ENCODE measurements around the gene PPM1G.

PPM1G gene

DNA sequence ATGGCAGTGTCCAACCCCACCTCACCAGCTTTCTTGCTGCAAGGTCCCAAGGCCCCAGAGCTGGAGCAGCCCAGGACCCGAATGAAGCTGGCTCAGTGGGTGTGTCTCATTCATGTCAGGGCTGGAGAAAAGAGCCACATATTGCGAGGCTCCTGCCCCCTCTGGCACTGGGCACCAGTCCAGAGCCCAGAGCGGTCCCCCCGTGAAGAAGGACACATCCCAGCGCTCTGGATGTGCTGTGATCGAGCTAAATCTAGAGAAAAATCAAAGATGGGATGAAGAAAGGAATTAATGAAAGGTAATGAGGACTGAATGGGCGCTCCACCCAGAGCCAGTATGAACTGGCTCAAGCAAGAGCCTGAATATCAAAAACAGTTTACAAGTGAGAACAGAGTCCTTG, 73.2 kb downstream of the PPM1G start:
- DNase-seq = no peak

- no peak for DNase-seq
Measured at GRCh38 chr2:27335311-27335710, 74.1 kb downstream of the PPM1G start.

Data from anterior cingulate cortex (tissue), 58 donors.